Dermis blood vessel endothelial cell (primary cell): ENCODE measurements around the gene GNB1L. TPM values are rescaled to one million over a fixed set of nuclear protein-coding genes. Genes with fewer than 3 reads are reported as not detected.

ENCODE experiments used
- DNase-seq: peaks from one replicate; pipeline ENCODE4 v3.0.0; 2010
- total RNA-seq: library from RNA; depleted of rRNA; stranded (reverse); fragments of >200 nt; gene quantifications from 2 replicates; pipeline ENCODE4 v1.2.3, GENCODE V29; 2014

The GNB1L gene
- total RNA-seq, 1 donor from 2014 or later: 7.3 TPM

DNA sequence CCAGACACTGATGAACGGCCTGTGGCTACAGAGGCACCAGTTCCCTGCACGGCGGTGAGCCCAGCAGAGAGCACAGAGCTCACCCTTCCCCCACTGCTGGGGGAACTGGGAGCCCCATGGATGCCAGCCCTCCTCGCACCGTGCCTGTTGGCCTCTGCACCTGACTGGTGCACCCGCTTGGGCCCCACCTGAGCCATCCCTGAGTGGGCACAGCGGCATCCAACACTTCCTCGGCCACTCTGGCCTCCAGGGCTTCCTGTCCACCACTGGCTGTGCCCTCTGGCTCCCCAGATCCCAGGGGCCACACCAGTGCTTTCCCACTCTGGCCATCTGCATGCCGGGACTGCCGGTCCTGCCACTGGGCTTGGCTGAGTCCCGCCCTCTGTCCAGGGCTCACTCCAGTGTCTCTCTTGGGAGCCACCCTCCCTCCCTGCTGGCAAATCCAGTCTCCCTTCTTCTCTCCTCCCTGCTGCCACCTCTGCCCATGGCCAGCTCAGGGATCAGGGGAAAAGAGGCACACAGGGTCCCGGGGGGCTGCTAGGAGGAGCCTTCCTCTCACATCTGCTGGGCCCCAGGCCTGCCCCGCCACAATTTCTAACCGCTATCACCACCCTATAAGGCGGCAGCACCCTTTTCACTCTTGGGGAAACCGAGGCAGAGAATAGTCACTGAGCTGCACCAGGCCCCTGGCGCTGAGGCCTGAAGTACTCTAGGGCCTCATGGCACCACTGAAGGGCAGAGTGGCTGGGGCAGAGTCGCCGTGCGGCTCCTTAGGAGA, 33.0 kb downstream of the GNB1L start:
- no peak for DNase-seq

DNA sequence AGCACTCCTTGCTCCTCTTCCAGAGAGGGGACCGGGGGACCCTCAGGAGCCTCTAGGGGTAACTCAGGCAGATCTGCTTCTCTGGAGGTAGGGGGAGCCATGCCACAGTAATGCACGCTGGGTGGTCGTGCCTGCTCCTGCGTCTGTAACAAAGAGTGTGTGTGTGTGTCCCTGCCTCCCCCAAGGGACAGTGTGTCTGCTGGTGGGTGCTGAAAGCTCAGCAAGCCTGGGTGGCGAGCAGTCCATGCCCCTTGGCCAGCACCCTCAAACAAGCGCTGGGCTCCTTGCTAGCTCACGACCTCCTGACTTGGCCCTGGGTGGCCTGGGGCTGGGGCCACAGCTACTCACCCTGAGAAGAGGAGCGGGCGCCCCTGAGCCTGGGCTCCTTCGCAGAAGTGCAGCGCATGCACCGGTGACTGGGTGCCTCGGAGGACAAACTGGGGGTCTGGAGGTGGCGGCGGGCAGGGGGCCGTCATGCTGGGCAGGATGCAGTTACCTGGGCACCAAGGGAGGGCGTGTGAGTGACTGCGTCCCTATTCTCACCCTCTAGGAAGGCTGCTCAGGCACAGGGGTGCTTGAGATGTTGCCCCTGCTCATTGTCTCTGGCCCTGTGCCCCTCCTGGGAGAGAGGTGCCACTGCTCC, 33.7 kb downstream of the GNB1L start:
- DNase-seq: no peak

DNA sequence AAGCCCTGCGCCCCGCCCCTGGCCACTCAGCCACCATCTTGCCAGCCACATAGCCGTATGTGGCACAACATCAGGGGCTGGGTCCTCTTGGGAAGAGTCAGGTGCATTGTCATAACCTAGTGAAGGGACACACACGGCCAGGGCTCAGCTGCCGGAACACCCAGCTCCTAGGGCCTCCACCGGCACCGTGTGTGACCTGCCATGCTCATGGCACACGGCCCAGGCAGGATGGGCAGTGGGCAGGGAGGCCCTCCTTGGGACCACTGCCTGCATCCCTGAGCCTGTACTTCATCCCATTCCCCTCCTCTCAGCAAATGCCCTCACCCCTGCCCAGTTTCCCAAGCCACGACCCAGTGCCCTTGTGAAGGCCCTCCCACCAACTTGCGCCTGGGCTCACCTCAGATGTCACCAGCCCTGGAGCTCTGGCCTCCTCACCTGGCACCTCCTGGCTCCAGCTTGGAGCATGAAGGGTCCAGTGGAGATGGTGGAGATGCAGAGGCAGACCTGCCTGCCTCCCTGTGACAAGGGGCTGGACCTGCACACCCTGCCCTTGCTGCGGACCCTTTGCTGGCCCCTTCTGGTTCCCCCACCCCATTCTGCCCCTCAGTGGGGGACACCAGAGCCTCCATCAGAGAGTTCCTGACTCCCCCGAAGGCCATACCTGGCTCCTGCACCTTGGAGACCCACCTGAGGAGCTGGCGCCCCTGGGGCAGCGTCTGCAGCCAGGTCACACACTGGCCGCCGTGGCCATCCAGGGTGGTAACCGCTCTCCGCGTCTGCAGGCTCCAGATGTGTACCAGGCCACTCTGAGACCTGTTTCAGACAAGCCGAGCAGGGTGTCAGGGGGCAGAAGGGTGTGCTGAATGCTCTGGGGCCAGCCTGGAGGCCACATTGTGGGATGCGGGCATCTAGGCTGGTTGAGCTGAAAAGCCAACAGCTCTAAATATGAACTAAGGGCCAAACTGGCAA, 34.5 kb downstream of the GNB1L start:
- no peak for DNase-seq

DNA sequence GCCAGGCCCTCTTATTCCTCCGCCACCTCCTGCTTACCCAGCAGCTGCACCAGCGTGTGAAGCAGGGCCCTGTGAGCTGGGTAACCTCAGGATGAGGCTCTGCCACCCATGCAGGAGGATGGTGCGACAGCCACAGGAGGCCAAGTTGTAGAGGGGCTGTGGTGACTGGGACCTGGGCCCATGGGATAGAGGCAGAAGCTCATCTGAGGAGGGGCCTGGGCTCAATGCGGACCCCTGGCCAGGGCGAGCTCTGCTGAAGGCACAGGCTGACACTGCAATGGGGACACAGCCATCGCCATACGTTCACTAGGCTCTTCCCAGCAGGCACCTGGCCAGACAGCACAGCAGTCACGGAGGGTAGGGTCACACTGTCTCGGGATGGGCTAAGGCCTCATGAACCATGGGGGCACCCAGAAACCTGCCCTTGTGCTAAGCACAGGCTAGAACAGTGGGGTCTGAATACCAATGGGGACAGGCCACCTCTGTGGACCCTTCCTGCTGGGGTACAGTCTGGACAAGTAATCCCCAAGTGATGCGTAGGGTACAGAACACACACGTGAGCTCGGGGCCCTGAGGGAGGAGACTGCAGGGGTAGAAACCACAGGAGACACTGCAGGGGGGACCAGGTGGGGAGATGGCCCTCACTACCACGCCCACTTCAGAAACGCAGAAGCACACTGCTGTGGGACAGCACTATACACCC, 35.3 kb downstream of the GNB1L start:
- DNase-seq: no peak

DNA sequence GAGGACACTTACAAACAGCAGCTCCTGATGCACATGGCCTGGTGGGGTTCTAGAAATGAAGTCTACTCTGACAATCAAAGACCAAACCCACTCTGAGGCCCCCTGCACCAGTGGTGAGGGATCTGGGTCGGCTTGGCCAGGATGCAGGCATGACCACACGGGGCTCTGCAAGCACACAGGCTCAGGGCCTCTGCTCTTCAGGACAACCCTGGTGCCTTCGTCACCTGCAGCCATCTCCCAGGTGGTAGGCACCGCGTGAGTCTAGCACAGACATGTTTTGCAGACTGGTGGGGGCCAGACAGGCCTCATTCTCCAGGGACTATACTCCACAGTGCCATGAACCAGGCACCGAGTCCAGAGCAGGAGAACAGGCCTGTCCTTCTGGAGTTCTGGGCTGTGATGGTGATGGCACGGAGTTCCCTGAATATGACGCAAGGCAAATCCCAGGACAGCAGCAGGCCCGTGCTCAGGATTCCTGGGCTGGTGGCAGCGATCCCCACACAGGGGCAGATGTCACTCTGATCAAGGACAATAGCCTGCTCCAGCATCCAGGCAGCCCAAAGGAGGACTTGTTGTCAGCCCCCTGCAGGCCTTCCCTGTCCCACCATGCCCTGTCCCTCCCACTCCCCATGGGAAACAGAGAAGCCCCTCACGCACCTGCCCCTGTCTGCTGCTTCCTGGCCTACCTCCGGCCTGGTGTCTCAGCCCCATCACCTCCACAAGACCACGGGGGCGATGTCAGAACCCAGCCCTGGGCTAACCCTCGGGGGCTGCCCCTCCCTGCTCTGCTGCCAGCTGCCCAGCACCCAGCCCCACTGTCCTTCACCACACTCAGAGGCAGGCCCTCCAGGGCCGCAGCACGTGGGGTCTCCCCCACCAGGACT, 36.1 kb downstream of the GNB1L start:
- no peak for DNase-seq

DNA sequence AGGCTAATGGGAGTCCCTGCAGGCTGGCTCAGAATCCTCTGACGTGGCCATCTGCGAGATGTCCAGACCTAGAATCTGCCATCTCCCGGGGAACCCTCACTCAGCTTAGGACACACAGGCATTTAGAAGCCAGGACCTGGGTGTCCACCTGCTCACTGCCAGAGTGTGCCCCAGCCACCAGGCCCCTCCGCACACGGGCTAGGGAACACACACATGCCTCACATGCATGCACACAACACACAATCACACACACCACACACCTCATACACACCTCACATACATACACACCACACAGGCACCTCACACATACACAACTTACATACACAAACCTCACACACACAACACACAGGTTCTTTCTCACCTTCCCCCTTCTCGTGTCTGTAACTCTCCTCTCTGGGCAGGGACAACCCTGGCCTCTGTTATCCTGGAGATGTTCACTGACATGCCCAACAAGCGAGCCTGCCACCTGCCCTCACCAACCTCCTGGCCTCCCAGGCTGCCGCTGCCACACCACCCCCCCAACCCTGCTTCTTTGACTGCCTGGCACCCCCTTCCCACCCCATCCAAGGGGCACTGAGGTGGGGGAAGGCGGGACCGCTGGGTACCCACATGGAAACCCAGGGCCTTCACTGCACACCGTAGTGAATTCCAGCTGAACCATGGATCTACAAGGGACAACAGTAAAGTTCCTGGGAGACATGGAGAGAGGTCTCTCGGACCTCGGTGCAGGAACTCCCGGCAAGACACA, 38.1 kb downstream of the GNB1L start:
- no peak for DNase-seq

DNA sequence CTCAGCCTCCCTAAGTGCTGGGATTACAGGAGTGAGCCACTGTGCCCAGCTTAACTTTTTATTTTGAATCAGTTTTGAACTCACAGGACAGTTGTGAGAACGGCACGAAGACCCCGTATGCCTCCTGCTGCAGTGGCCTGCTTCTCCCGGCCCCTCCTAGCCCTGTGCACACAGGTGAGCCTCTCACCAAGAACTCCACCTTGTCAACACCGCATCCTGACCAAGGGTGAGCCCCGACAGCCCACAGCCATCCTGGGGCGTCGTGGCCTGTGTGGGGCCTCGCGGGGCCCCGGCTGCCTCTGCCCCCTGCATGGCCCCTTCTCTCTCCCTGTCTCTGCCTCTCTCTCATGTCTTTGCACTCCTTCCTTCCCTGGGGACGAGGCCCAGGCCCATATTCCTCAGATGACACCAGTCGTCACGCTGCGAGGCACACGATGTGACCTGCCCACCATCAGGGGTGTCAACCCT, 38.8 kb downstream of the GNB1L start:
- no peak for DNase-seq

DNA sequence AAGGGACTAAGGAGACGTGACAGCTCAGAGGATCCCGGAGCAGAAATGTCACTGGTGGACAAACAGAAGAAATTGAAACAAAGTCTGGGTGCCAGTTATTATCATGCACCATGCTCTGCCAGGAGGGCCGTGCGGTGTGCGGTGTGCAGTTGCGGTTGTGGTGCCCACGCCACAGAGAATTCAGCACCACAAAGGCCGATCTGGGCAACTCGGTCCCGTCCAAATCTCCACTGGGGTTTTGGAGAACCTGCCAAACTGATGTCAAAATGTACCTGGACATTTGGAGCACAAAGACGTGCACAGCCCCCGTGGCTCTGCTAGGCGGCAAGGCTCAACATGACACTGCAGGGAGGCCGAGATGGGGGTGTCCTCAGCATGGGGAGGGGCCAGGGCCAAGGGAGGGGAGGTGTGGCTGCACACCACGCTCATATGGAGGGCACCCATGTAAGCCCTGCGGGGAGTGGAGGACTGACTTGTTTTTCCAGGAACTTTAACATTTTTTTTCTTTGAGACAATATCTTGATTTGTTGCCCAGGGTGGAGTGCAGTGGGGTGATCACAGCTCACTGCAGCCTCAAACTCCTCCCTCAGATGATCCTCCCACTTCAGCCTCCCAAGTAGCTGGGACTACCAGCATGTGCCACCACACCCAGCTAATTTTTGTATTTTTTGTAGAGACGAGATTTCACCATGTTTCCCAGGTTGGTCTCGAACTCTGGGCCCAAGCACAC, 39.4 kb downstream of the GNB1L start:
- DNase-seq: no peak

DNA sequence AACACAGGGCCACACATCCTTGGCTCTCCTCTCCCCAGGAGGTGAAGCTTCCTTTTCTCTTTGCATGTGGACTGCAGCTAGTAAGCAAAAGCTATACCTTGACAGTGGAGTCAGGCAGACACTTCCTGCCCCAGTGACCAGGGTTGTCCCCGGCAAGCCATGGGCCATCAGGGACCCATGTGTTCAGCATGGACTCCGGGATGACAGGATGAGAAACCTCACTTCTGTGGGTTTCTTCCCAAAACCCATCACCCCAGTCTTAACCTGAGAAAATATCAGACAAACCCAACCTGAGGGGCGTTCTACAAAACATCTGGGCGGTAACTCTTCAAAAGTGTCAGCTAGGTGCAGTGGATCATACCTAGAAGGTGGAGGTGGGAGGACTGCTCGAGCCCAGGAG, 40.2 kb downstream of the GNB1L start:
- no peak for DNase-seq

DNA sequence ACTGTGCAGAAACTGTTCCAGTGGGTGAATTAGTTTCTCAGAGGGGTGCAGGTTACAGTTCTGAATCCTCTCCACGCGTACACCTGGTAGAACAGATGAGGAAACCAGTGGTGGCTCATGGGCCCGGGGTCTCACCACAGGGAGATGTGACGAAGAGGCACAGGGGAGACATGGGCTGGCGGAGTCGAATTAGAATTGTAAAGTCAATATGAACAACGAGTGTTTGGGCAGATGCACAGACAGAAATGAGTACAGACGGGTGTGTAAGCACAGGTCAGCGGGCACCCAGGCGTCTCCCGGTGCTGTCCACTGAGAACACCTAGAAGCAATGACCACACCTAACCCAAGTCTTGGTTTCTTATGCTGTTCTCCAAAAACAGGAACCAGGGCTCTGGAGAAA, 41.8 kb downstream of the GNB1L start:
- DNase-seq: no peak

DNA sequence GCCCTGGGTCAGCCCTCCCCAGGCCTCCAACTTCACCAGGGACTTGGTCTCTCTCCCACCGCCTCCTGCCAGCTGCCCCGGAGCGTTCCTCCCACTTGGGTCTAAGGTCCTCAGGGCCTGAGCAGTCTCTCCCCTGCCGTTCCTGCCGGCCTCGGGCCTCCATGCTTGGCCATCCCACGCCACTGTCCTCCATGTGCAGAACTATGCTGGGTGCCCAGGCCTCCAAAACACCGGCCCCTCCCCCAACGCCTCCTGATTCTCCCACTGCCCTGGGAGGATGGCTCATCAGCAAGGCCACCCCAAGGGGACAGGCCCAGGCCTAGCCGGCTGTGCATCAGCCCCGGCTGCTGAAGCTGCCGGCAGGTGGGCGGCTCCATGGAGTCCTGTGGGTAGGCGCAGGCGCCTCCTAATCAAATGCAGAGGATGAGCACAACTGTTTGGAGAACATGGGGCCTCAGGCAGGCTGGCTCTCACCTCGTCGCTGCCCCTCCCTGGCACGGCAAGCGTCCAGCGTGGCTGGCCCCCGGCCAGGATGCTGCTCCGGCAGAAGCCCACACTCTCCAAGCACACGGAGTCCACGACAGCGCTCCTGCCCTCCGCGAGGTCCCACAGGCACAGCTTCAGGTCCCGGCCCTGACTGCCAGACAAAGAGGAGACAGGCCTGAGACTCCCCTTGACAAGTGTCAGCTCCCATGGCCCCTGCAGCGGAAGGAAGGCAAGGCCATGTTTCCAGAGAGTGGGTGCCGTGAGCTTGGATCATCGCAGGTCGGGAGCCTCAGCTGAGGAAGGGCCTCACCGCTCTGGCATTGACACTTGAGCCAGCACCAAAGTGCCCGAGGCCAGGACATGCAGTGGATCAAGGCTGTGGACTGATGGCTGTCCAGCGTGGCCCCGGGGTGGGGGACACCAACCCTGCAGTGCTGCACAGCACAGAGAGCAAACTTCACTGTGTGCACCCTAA, 42.6 kb downstream of the GNB1L start:
- DNase-seq: no peak

DNA sequence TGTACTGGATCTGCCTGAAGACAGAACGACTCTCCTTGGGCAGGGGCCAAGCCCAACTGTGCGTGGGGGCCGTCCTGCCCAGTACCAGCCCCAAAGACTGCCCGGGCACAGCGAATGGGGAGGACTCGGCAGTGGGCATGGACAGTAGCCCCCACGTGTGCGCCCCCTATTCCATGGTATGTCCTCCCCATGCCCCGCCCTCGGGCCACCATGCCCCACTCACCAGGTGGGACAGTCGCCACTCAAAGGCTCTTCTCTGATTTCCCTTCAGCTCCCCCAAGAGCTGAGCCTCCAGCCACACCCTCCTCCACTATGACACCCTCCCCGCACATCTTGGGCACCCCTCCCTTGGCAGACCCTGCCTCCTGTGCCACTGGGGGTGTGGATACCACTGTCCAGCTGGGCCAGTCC, 43.5 kb downstream of the GNB1L start:
- DNase-seq: no peak

DNA sequence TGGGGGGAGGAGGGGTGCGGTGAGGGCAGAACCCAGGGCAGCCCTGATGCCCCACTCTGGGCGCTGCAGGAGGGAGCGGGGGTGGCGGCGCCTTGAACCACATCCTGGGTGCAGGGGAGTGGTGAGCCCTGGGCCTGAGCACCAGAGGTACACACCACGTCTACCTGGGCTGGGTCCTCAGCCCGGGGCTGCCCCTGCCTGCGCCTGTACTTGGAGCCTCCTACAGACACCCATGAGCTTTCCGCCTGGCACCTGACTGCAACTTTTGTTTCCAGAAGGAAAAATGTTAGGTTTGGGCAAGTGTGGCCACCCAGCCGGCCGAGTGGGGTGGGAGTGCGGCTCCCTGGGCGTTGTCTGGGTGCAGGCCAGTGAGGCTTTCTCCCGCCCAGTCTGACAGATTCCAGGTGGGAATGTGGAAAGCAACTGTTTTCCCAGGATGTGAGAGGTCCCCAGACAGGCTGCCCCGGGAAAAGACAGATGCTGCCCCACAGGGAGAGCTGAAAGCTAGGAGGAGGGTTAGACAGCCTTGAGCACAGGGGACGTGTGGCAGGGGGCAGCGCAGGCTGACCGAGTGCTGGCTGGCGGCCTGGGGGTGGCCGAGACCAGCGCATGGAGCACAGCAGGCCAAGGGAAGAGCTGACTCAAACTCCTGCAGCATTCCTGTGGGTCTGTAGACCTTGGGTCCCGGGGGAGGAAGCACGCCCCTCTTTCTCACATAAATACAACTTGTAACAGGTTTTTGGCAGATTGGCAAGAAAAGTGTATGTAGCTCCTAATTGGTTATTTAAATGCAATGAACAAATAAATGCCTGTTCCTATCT, 44.1 kb downstream of the GNB1L start:
- peak; percentile 9 for DNase-seq

DNA sequence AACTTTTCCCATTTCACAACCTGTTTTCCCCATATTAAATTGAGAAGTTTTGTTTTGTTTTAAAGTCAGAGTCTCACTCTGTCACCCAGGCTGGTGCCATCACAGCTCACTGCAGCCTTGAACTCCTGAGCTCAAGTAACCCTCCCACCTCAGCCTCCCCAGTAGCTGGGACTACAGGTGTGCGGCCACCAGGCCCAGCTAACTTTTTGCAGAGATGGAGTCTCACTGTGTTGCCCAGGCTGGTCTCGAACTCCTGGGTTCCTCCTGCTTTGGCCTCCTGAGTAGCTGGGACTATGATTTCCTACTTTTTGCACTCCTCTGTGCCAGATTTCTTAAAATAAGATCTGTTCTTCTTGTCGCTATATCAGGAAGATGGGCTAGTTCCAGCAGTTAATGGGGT, 44.9 kb downstream of the GNB1L start:
- DNase-seq: no peak

DNA sequence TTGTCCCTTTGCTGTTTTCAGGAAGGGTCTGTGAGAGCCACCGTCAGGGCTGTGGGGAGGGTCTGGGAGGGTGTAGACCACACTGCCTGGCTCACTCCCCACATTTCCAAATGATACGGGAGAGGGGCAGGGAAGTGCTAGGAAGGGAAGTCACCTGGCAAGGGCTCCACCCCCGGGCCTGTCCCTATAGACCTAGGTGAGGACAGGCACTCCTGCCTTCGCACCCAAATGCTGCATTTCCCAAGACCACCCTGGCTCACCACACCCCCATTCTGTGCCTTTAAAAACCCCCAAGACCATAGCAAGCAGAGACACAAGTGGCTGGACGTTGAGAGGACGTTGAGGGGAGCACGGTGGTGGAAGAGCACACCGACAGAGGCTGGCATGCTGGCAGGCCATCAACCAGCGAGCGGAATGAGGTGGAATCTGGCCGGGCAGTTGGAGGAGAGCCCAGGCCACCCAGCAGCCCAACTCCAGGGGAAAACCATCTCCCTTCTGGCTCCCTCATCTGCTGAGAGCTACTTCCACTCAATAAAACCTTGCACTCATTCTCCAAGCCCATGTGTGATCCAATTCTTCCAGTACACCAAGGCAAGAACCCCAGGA, 45.7 kb downstream of the GNB1L start:
- no peak for DNase-seq

DNA sequence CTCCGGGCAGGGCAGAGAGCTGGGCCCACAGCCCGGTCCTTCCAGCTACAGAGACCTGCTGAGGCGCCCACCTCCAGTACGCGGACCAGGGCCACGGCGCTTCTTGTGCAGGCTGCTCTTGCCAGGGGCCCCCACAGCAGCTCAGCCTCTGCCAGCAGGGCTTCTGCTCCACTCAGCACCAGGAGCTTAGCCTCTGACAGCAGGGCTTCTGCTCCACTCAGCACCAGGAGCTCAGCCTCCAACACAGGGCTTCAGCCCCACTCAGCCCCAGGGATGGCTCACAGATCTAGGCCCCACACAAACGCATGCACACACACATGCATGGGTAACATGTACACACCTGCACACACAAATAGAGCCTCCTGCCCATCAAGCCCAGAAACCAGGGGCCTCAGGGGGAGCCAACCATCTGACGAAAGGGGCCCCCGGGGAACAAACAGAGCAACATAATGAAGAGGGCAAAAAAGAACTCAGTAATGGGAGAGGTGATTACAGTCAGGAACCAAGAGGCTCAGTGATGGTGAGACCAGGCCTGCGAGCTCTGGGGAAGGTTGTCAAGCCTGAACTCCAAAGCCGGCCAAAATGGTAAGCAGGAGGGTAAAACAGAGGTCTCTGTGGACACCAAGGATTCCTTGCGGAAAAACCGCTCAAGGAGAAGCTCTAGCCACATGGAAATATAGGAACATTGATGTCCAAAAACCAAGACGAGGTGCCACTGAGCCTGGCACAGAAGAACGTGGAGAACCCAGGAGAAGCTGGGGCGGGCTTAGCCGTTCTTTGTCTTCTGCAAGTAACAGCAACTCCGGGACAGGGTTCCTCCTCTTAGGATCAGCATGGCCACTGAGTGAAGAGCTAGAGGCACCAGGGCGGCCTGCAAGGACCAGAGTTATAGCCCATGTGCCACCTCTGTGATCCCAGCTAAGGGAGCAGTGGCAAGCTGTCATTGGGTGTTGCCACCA, 46.5 kb downstream of the GNB1L start:
- no peak for DNase-seq
